ENCODE results near the gene KIAA0408. TPM values are rescaled to one million over a fixed set of nuclear protein-coding genes. Genes with fewer than 3 reads are reported as not detected.

The KIAA0408 gene
- total and polyA plus RNA-seq, 2 of the 8 experiments (the other 6 are each of a cell fraction or from before 2014, with no cell fraction given): 3.3 to 10.8 TPM

DNA sequence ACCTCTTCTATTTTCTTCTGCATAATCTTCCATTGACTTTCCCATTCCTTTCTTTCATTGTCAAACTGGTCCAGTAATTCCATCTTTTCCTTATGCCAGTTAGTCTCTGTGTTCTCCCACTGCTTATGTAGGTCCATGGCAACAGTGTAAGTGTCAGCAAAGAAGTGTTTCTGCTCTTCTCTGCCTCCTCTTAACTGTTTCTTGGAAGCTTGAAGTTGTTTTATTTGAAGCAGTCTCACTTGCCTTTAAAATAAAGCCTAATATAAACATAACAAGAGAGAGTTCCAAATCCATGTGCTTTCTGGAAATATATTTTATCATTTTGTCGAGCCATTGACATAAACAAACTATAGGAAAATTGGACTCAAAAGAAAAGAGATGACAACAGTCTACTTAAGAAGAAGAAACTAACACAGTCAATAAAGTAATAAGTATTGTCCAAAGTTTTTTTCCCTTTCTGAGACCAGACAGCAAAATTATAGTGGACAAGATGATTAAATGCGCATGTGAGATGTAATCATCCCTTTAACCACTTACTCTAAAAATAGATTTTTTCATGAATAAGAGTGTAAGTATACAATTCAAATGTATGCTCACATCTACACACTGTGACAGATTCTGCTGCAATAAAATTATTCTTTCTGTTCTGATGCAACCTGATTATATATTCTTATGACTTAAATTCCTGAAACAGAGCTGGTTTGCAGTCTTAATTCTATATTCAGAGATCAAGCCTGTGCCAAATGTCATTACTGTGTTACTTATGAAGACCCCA, 5.2 kb downstream of the KIAA0408 start:
- TF ChIP-seq CREB1 (IDR thresholded peaks at IDR 0.05) (no peak), RAD21 (IDR thresholded peaks at IDR 0.05 in 1 of 2, conservative IDR thresholded peaks at IDR 0.05 in 1 of 2; ENCODE audit: low read depth in 2 of 2, low read length in 2 of 2) (no peak)
- H2BK120ac ChIP-seq (replicated peaks; ENCODE audit: low read depth, low read length): no peak overlapping the region
- peaks cover 1 to 9% (median 4%) of the 10 kb centered on the region in 4 experiments; a peak in 5 of 7 replicates for H3K4me1 ChIP-seq (replicated peaks in 1 of 4; ENCODE audit: control insufficient read depth in 3 of 4, insufficient read depth in 4 of 4, low read length in 3 of 4)
- H2BK5ac ChIP-seq (ENCODE audit: low read depth, low read length): no peak overlapping the region
- no peaks in the 10 kb centered on the region for H3K23me2 ChIP-seq (ENCODE audit: low read depth, low read length)
- H3K23ac ChIP-seq (ENCODE audit: insufficient read length): no peak overlapping the region
- H3K36me3 ChIP-seq (ENCODE audit: control insufficient read depth in 2 of 4, insufficient read depth in 4 of 4, low read length in 3 of 4): peaks cover 0 to 4% (median 3%) of the 10 kb centered on the region in 4 experiments; a peak in 3 of 8 replicates
- no peak overlapping the region for H4K5ac ChIP-seq (ENCODE audit: insufficient read length, low read depth, low read length)
- no peak overlapping the region for H2BK20ac ChIP-seq (ENCODE audit: low read length)
- no peaks in the 10 kb centered on the region for H3K27me3 ChIP-seq (replicated peaks in 1 of 4; ENCODE audit: control insufficient read depth in 3 of 4, extremely low read depth in 1 of 4, insufficient read depth in 3 of 4, low read length in 3 of 4)
- H3K4me2 ChIP-seq (ENCODE audit: insufficient read depth in 1 of 2, low read depth in 2 of 2, low read length in 2 of 2): no peak overlapping the region
- ChIA-PET CTCF (ENCODE audit: partially characterized antibody) (interaction anchor here (1.1 to 2.1 kb wide), 3 partner anchors 9 to 61 kb away, joined by 3 to 5 read pairs (median 3); no protein-coding TSS in a partner anchor), POLR2A (ENCODE audit: partially characterized antibody) (no interaction called here)
- H2AK5ac ChIP-seq (ENCODE audit: low read depth, low read length): no peak overlapping the region
- no peak overlapping the region for H3K56ac ChIP-seq (replicated peaks; ENCODE audit: insufficient read length, low read depth, low read length)
- H2BK12ac ChIP-seq (ENCODE audit: low read depth, low read length): no peak overlapping the region
- no peaks in the 10 kb centered on the region for H3K9me3 ChIP-seq (ENCODE audit: insufficient read depth in 2 of 2, low read depth in 1 of 2, low read length in 1 of 2)
- no peak overlapping the region for H4K8ac ChIP-seq (ENCODE audit: extremely low read depth, insufficient read depth, low read length)
- WGBS, 2 experiments (ENCODE audit: extremely low coverage in 1 of 2, insufficient coverage in 1 of 2, insufficient read length in 1 of 2, insufficient replicate concordance in 2 of 2, low coverage in 1 of 2, low lambda C conversion rate in 2 of 2, missing lambda C conversion rate in 1 of 2): 90% methylated on average over 2 of the region's 2 CpGs; no CpG with 5 or more reads in 1 of the 2 experiments
- DNase-seq (ENCODE audit: low read depth in 1 of 2, low spot score in 2 of 2) (no peak), FAIRE-seq (no peak)
- H4K91ac ChIP-seq (replicated peaks; ENCODE audit: insufficient read length, low read length): no peak overlapping the region
- H3K4me3 ChIP-seq (ENCODE audit: extremely low read depth in 1 of 4, insufficient read depth in 2 of 4, low read depth in 3 of 4, low read length in 4 of 4): no peak overlapping the region
- no peak overlapping the region for H3K4ac ChIP-seq (replicated peaks; ENCODE audit: insufficient read length, low read depth, low read length)
- H2BK15ac ChIP-seq (ENCODE audit: low read length): no peak overlapping the region
- H3K18ac ChIP-seq (ENCODE audit: extremely low read depth, low read length): no peak overlapping the region
- no peak overlapping the region for H3K9ac ChIP-seq (replicated peaks in 1 of 4; ENCODE audit: extremely low read depth in 1 of 4, low read depth in 3 of 4, low read length in 3 of 4)
- H4K20me1 ChIP-seq (replicated peaks in 1 of 2; ENCODE audit: control insufficient read depth in 1 of 2, insufficient read depth in 2 of 2, low read length in 2 of 2): peaks cover 0 to 2% of the 10 kb centered on the region in 2 experiments
- no peak overlapping the region for H3K27ac ChIP-seq (ENCODE audit: low read depth, low read length)
- H3K14ac ChIP-seq (ENCODE audit: insufficient read length): no peak overlapping the region
- H2AFZ ChIP-seq (ENCODE audit: low read length): no peak overlapping the region
- H3K79me2 ChIP-seq (ENCODE audit: control insufficient read depth in 1 of 2, insufficient read depth in 2 of 2, low read length in 2 of 2): no peaks in the 10 kb centered on the region
- no peaks in the 10 kb centered on the region for H3K79me1 ChIP-seq (ENCODE audit: low read depth, low read length)

Measured in H1 (cell line).